HCT116 (cell line): ENCODE results near the gene CD164. TPM values are rescaled to one million over a fixed set of nuclear protein-coding genes. Genes with fewer than 3 reads are reported as not detected.

Experiments
- ATAC-seq: fragments of 200-7000 bp; cut with Tn5 transposase; 2 replicates; pipeline ENCODE4 v1.9.1; 2020; ENCODE audit warnings: mild to moderate bottlenecking, moderate library complexity
- BruUV-seq: library from RNA; stranded (reverse); fragments of 400-500 nt; replicated peaks from 2 replicates; lab custom pipeline; 2021; lab: Mats Ljungman, UMichigan
- CTCF ChIA-PET: fragments of 300-600 bp; sonication (Branson Sonifier 250); formaldehyde crosslinking; loops from one replicate; lab custom pipeline; 2021; ENCODE audit warnings: antibody characterized with exemption; lab: Charles Lee
- POLR2A ChIA-PET: fragments of 300-600, 350-600 bp; sonication (Branson Sonifier 250); formaldehyde crosslinking; loops from one replicate; lab custom pipeline; 2021; ENCODE audit warnings: antibody characterized with exemption; lab: Charles Lee
- RAD21 ChIA-PET, 2 experiments: fragments of 300-600 bp; sonication (Branson Sonifier 250); formaldehyde crosslinking; loops; one replicate each; lab custom pipeline; 2023; ENCODE audit warnings: low total read pairs in 2 of 2; ENCODE audit not compliant: uncharacterized antibody in 2 of 2, unreplicated experiment in 2 of 2, low non-redundant PET in 1 of 2; lab: Charles Lee
- DNase-seq: peaks from one replicate; pipeline ENCODE4 v3.0.0-alpha.2; 2010; ENCODE audit warnings: low read depth, low spot score
- H2AFZ ChIP-seq: fragments of 200-600 bp; shearing (Covaris generic), sonication (generic); 2 replicates; pipeline ENCODE4 v1.6.1; 2017; ENCODE audit warnings: low read depth, mixed run types, mixed read lengths, antibody characterized with exemption, low read length; ENCODE audit not compliant: poor library complexity, severe bottlenecking
- H3K27ac ChIP-seq: 2 replicates; pipeline ENCODE4 v1.5.1; 2012; ENCODE audit warnings: low read depth, low read length
- H3K27me3 ChIP-seq: fragments of 200-600 bp; sonication (generic); 2 replicates; pipeline ENCODE4 v1.6.1; 2016; ENCODE audit warnings: mixed run types, low read length, mixed read lengths; ENCODE audit not compliant: insufficient read depth
- H3K36me3 ChIP-seq, 2 experiments: fragments of 200-500 bp in 1 of 2; fragments of 200-600 bp in 1 of 2; sonication (Bioruptor generic) in 1 of 2; sonication (generic) in 1 of 2; 2 replicates each; pipeline versions ENCODE4 v1.5.1 to v1.6.1; 2014 to 2016; ENCODE audit warnings: low read length in 2 of 2, inconsistent platforms in 1 of 2, mixed read lengths in 1 of 2, mixed run types in 1 of 2; ENCODE audit not compliant: insufficient read depth in 2 of 2, control insufficient read depth in 1 of 2
- H3K4me1 ChIP-seq, 2 experiments: fragments of 200-600 bp in 1 of 2; sonication (generic) in 1 of 2; 2 replicates each; pipeline versions ENCODE4 v1.5.1 to v1.6.1; 2012 to 2017; ENCODE audit warnings: low read length in 2 of 2, inconsistent platforms in 1 of 2, mild to moderate bottlenecking in 1 of 2, mixed read lengths in 1 of 2, mixed run types in 1 of 2, moderate library complexity in 1 of 2; ENCODE audit not compliant: insufficient read depth in 2 of 2, control insufficient read depth in 1 of 2
- H3K4me2 ChIP-seq: fragments of 200-600 bp; sonication (generic); 2 replicates; pipeline ENCODE4 v1.6.1; 2017; ENCODE audit warnings: mixed run types, low read length, mixed read lengths
- H3K4me3 ChIP-seq, 2 experiments: fragments of 200-600 bp in 1 of 2; sonication (generic) in 1 of 2; replicated peaks in 1 of 2; 2 replicates each; pipeline ENCODE4 v1.5.1; 2011 to 2016; ENCODE audit warnings: low read length in 2 of 2, control low read depth in 1 of 2, low read depth in 1 of 2, mild to moderate bottlenecking in 1 of 2, mixed read lengths in 1 of 2, mixed run types in 1 of 2
- H3K79me2 ChIP-seq: fragments of 200-600 bp; sonication (generic); 2 replicates; pipeline ENCODE4 v1.6.1; 2017; ENCODE audit warnings: mild to moderate bottlenecking, mixed run types, low read length, moderate library complexity, mixed read lengths; ENCODE audit not compliant: insufficient read depth
- H3K9ac ChIP-seq: fragments of 200-600 bp; sonication (generic); 2 replicates; pipeline ENCODE4 v1.6.1; 2016; ENCODE audit warnings: low read length, mixed read lengths
- H3K9me2 ChIP-seq: fragments of 200-600 bp; sonication (generic), shearing (Covaris generic); 2 replicates; pipeline ENCODE4 v1.6.1; 2017; ENCODE audit warnings: mixed run types, mild to moderate bottlenecking, moderate library complexity; ENCODE audit not compliant: insufficient read depth
- H3K9me3 ChIP-seq, 2 experiments: fragments of 200-500 bp in 1 of 2; fragments of 200-600 bp in 1 of 2; sonication (Bioruptor generic) in 1 of 2; sonication (generic) in 1 of 2; 2 replicates each; pipeline ENCODE4 v1.6.1; 2014 to 2017; ENCODE audit warnings: low read length in 2 of 2, mixed read lengths in 2 of 2, inconsistent platforms in 1 of 2, low read depth in 1 of 2, mild to moderate bottlenecking in 1 of 2, mixed run types in 1 of 2, moderate library complexity in 1 of 2; ENCODE audit not compliant: control insufficient read depth in 1 of 2, insufficient read depth in 1 of 2
- H4K20me1 ChIP-seq: fragments of 200-600 bp; sonication (generic), shearing (Covaris generic); 2 replicates; pipeline ENCODE4 v1.6.1; 2017; ENCODE audit warnings: mixed run types, mild to moderate bottlenecking, moderate library complexity; ENCODE audit not compliant: insufficient read depth
- EGR1 ChIP-seq: IDR thresholded peaks from 2 replicates; pipeline ENCODE4 v1.6.1; 2012; ENCODE audit warnings: low read depth
- ELF1 ChIP-seq: IDR thresholded peaks from 2 replicates; pipeline ENCODE4 v1.6.1; 2012; ENCODE audit warnings: low read depth, borderline replicate concordance
- EZH2phosphoT487 ChIP-seq: fragments of 200-600 bp; IDR thresholded peaks from 2 replicates; pipeline ENCODE4 v1.6.1; 2018; ENCODE audit warnings: antibody characterized with exemption, borderline replicate concordance
- FOSL1 ChIP-seq: IDR thresholded peaks from 2 replicates; pipeline ENCODE4 v1.6.1; 2012; ENCODE audit warnings: low read depth
- JUND ChIP-seq: IDR thresholded peaks from 2 replicates; pipeline ENCODE4 v1.6.1; 2012
- POLR2A ChIP-seq: IDR thresholded peaks from 2 replicates; pipeline ENCODE4 v1.7.0; 2011; ENCODE audit warnings: borderline replicate concordance; ENCODE audit not compliant: insufficient read depth, insufficient read length; ENCODE audit errors: extremely low read depth
- POLR2AphosphoS5 ChIP-seq: IDR thresholded peaks from 2 replicates; pipeline ENCODE4 v1.6.1; 2011; ENCODE audit warnings: mild to moderate bottlenecking, low read depth, low read length, moderate library complexity
- RAD21 ChIP-seq: IDR thresholded peaks from 2 replicates; pipeline ENCODE4 v1.6.1; 2012; ENCODE audit warnings: low read depth, mild to moderate bottlenecking
- SIN3A ChIP-seq: IDR thresholded peaks from 2 replicates; pipeline ENCODE4 v1.6.1; 2012; ENCODE audit warnings: low read depth
- SP1 ChIP-seq: IDR thresholded peaks from 2 replicates; pipeline ENCODE4 v1.6.1; 2012; ENCODE audit warnings: low read depth
- TCF7L2 ChIP-seq: IDR thresholded peaks from 2 replicates; pipeline ENCODE4 v1.7.0; 2011; ENCODE audit warnings: borderline replicate concordance, inconsistent platforms; ENCODE audit not compliant: insufficient read depth, insufficient read length; ENCODE audit errors: extremely low read depth
- ZFX ChIP-seq: fragments of 450-650 bp; IDR thresholded peaks from 2 replicates; pipeline ENCODE4 v1.6.1; 2017
- ZNF274 ChIP-seq: fragments of 200-500 bp; sonication (Bioruptor generic); IDR thresholded peaks from 2 replicates; pipeline ENCODE4 v1.6.1; 2014; ENCODE audit warnings: mild to moderate bottlenecking, low read depth, low read length, inconsistent platforms
- intact Hi-C: fragments of 100-400 bp; cut with micrococcal nuclease; formaldehyde crosslinking; loops from 2 replicates; pipeline ENCODE4 v1.10.0; 2022
- total RNA-seq: library from RNA; stranded (reverse); gene quantifications from one replicate; pipeline ENCODE4 v1.2.1, GENCODE V29; 2021; ENCODE audit not compliant: unreplicated experiment
- TF ChIP-seq, protein P1 (sequence below): IDR thresholded peaks from 2 replicates; pipeline ENCODE4 v1.6.1; 2012; ENCODE audit warnings: low read depth
- TF ChIP-seq, protein P2 (sequence below): IDR thresholded peaks from 2 replicates; pipeline ENCODE4 v1.6.1; 2011; ENCODE audit warnings: mild to moderate bottlenecking, low read length, moderate library complexity; ENCODE audit not compliant: insufficient replicate concordance; ENCODE audit errors: extremely low read depth
- TF ChIP-seq, protein P3 (sequence below): IDR thresholded peaks from 2 replicates; pipeline ENCODE4 v1.6.1; 2012

The CD164 gene
- total RNA-seq, 1 experiment from 2014 or later, result 171 TPM

DNA sequence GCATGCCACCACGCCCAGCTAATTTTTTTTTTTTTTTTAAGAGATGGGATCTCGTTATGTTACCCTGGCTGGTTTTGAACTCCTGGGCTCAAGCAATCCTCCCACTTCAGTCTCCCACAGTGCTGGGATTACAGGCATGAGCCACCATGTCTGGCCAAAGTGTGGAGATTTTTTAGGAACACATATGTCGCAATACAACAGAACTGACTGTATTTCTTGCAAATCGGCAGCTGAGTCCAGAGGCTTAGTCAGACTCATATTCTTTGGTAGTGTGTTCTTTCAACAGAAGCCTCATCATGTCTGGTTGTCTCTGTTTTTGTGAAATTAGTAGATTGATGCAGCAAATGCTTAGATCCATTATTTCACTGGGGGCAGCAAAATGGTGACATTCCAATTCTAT lies 23.9 kb upstream of the CD164 start:
- no TSS peak for BruUV-seq
- Histone ChIP-seq H3K4me1 (no peaks in the 10 kb centered on the region), H2AFZ (no peak overlapping the region), H3K79me2 (no peaks in the 10 kb centered on the region), H3K9me3 (no peaks in the 10 kb centered on the region), H3K36me3 (no peaks in the 10 kb centered on the region), H3K9me2 (no peaks in the 10 kb centered on the region), H4K20me1 (no peaks in the 10 kb centered on the region), H3K4me3 (no peak overlapping the region), H3K27ac (no peak overlapping the region), H3K4me2 (no peak overlapping the region), H3K27me3 (no peaks in the 10 kb centered on the region), H3K9ac (no peak overlapping the region)
- TF ChIP-seq, protein P1, sequence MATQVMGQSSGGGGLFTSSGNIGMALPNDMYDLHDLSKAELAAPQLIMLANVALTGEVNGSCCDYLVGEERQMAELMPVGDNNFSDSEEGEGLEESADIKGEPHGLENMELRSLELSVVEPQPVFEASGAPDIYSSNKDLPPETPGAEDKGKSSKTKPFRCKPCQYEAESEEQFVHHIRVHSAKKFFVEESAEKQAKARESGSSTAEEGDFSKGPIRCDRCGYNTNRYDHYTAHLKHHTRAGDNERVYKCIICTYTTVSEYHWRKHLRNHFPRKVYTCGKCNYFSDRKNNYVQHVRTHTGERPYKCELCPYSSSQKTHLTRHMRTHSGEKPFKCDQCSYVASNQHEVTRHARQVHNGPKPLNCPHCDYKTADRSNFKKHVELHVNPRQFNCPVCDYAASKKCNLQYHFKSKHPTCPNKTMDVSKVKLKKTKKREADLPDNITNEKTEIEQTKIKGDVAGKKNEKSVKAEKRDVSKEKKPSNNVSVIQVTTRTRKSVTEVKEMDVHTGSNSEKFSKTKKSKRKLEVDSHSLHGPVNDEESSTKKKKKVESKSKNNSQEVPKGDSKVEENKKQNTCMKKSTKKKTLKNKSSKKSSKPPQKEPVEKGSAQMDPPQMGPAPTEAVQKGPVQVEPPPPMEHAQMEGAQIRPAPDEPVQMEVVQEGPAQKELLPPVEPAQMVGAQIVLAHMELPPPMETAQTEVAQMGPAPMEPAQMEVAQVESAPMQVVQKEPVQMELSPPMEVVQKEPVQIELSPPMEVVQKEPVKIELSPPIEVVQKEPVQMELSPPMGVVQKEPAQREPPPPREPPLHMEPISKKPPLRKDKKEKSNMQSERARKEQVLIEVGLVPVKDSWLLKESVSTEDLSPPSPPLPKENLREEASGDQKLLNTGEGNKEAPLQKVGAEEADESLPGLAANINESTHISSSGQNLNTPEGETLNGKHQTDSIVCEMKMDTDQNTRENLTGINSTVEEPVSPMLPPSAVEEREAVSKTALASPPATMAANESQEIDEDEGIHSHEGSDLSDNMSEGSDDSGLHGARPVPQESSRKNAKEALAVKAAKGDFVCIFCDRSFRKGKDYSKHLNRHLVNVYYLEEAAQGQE, result no peak
- TF ChIP-seq, protein P2, sequence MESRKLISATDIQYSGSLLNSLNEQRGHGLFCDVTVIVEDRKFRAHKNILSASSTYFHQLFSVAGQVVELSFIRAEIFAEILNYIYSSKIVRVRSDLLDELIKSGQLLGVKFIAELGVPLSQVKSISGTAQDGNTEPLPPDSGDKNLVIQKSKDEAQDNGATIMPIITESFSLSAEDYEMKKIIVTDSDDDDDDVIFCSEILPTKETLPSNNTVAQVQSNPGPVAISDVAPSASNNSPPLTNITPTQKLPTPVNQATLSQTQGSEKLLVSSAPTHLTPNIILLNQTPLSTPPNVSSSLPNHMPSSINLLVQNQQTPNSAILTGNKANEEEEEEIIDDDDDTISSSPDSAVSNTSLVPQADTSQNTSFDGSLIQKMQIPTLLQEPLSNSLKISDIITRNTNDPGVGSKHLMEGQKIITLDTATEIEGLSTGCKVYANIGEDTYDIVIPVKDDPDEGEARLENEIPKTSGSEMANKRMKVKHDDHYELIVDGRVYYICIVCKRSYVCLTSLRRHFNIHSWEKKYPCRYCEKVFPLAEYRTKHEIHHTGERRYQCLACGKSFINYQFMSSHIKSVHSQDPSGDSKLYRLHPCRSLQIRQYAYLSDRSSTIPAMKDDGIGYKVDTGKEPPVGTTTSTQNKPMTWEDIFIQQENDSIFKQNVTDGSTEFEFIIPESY, result no peak
- TF ChIP-seq, protein P3, sequence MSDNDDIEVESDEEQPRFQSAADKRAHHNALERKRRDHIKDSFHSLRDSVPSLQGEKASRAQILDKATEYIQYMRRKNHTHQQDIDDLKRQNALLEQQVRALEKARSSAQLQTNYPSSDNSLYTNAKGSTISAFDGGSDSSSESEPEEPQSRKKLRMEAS, result no peak
- TF ChIP-seq POLR2A (no peak), SIN3A (no peak), FOSL1 (no peak), POLR2AphosphoS5 (no peak), ELF1 (no peak), EZH2phosphoT487 (no peak), EGR1 (no peak), ZNF274 (no peak), JUND (no peak), SP1 (no peak), TCF7L2 (no peak), RAD21 (no peak), ZFX (no peak)
- RAD21 ChIA-PET, result interaction anchor here in 1 of 2 experiments (0.6 kb wide), 1 partner anchor 9 kb away, joined by 3 read pairs; no protein-coding TSS in a partner anchor
- CTCF ChIA-PET, result no interaction called here
- ATAC-seq (no peak), DNase-seq (no peak)
- POLR2A ChIA-PET, result no interaction called here
- intact Hi-C loops, result no loop called here
